Measurements from ENCODE around the gene ALOX12B. TPM values are rescaled to one million over a fixed set of nuclear protein-coding genes. Genes with fewer than 3 reads are reported as not detected.

ALOX12B gene
- total and polyA plus RNA-seq, 2 of the 8 experiments (the other 6 are each of a cell fraction or from before 2014, with no cell fraction given) = 0.86 TPM; not detected in 1

GRCh38 chr17:8100111-8100510, 12.6 kb upstream of the ALOX12B start:
- ChIA-PET POLR2A (ENCODE audit: partially characterized antibody) (interaction anchor here (1.3 kb wide), 1 partner anchor 73 kb away, joined by 5 read pairs; no protein-coding TSS in a partner anchor), CTCF (ENCODE audit: partially characterized antibody) (interaction anchor here (1.0 to 23.3 kb wide), 10 partner anchors 10 to 70 kb away, joined by 3 to 501 read pairs (median 6); partner anchors contain the start of genes ALOX12B and ALOXE3)
- Histone ChIP-seq H3K9me3 (ENCODE audit: insufficient read depth in 2 of 2, low read depth in 1 of 2, low read length in 1 of 2) (no peaks in the 10 kb centered on the region), H3K79me1 (ENCODE audit: low read depth, low read length) (no peaks in the 10 kb centered on the region), H3K4ac (replicated peaks; ENCODE audit: insufficient read length, low read depth, low read length) (no peak overlapping the region), H2AFZ (ENCODE audit: low read length) (no peak overlapping the region), H3K9ac (replicated peaks in 1 of 4; ENCODE audit: extremely low read depth in 1 of 4, low read depth in 3 of 4, low read length in 3 of 4) (no peak overlapping the region), H4K5ac (ENCODE audit: insufficient read length, low read depth, low read length) (no peak overlapping the region), H2BK120ac (replicated peaks; ENCODE audit: low read depth, low read length) (no peak overlapping the region), H3K4me3 (ENCODE audit: extremely low read depth in 1 of 4, insufficient read depth in 2 of 4, low read depth in 3 of 4, low read length in 4 of 4) (no peak overlapping the region), H3K27ac (ENCODE audit: low read depth, low read length) (no peak overlapping the region), H4K8ac (ENCODE audit: extremely low read depth, insufficient read depth, low read length) (no peak overlapping the region), H3K79me2 (ENCODE audit: control insufficient read depth in 1 of 2, insufficient read depth in 2 of 2, low read length in 2 of 2) (no peaks in the 10 kb centered on the region), H3K14ac (ENCODE audit: insufficient read length) (no peak overlapping the region), H3K23me2 (ENCODE audit: low read depth, low read length) (no peaks in the 10 kb centered on the region), H3K56ac (replicated peaks; ENCODE audit: insufficient read length, low read depth, low read length) (no peak overlapping the region), H3K23ac (ENCODE audit: insufficient read length) (no peak overlapping the region), H3K18ac (ENCODE audit: extremely low read depth, low read length) (no peak overlapping the region), H2BK20ac (ENCODE audit: low read length) (no peak overlapping the region), H3K27me3 (replicated peaks in 1 of 4; ENCODE audit: control insufficient read depth in 3 of 4, extremely low read depth in 1 of 4, insufficient read depth in 3 of 4, low read length in 3 of 4) (peaks cover 0 to 5% (median 1%) of the 10 kb centered on the region in 4 experiments; a peak in 3 of 7 replicates), H2AK5ac (ENCODE audit: low read depth, low read length) (no peak overlapping the region), H3K36me3 (ENCODE audit: control insufficient read depth in 2 of 4, insufficient read depth in 4 of 4, low read length in 3 of 4) (no peaks in the 10 kb centered on the region), H2BK5ac (ENCODE audit: low read depth, low read length) (no peak overlapping the region), H4K20me1 (replicated peaks in 1 of 2; ENCODE audit: control insufficient read depth in 1 of 2, insufficient read depth in 2 of 2, low read length in 2 of 2) (no peaks in the 10 kb centered on the region), H2BK15ac (ENCODE audit: low read length) (no peak overlapping the region), H3K4me1 (replicated peaks in 1 of 4; ENCODE audit: control insufficient read depth in 3 of 4, insufficient read depth in 4 of 4, low read length in 3 of 4) (no peaks in the 10 kb centered on the region), H3K4me2 (ENCODE audit: insufficient read depth in 1 of 2, low read depth in 2 of 2, low read length in 2 of 2) (no peak overlapping the region), H2BK12ac (ENCODE audit: low read depth, low read length) (no peak overlapping the region), H4K91ac (replicated peaks; ENCODE audit: insufficient read length, low read length) (no peak overlapping the region)
- FAIRE-seq (no peak), DNase-seq (ENCODE audit: low read depth in 1 of 2, low spot score in 2 of 2) (no peak)
- TF ChIP-seq RFX5 (IDR thresholded peaks at IDR 0.05; ENCODE audit: borderline replicate concordance, low read depth, low read length) = no peak
- TF ChIP-seq ATF2 (IDR thresholded peaks at IDR 0.05; ENCODE audit: low read length) = no peak
- WGBS, 2 experiments (ENCODE audit: extremely low coverage in 1 of 2, insufficient coverage in 1 of 2, insufficient read length in 1 of 2, insufficient replicate concordance in 2 of 2, low coverage in 1 of 2, low lambda C conversion rate in 2 of 2, missing lambda C conversion rate in 1 of 2) = 80% methylated on average over 1 of the region's 2 CpGs; no CpG with 5 or more reads in 1 of the 2 experiments
